Immature natural killer cell (primary cell): ENCODE results near the gene COG7. TPM values are rescaled to one million over a fixed set of nuclear protein-coding genes. Genes with fewer than 3 reads are reported as not detected.
"Not testable (repeated sequence)": the region's sequence is repeated elsewhere in the genome, so short reads cannot be mapped to it uniquely, and the experiment has no call there.

Source experiments
- DNase-seq, 3 donors: peaks; one replicate each; pipeline ENCODE4 v3.0.0; 2022; ENCODE audit warnings: mixed read lengths in 1 of 3
- H3K27ac Mint-ChIP-seq, 6 donors: one replicate each; pipeline ENCODE4 v1.8.0; 2020; ENCODE audit warnings: mixed read lengths in 6 of 6, mild to moderate bottlenecking in 5 of 6, inconsistent platforms in 4 of 6, moderate library complexity in 3 of 6
- H3K27me3 Mint-ChIP-seq, 3 donors: one replicate each; pipeline ENCODE4 v1.8.0; 2020 to 2021; ENCODE audit warnings: low read depth in 3 of 3, mild to moderate bottlenecking in 3 of 3, mixed read lengths in 3 of 3, moderate library complexity in 3 of 3, inconsistent platforms in 1 of 3
- H3K36me3 Mint-ChIP-seq, 3 donors: one replicate each; pipeline ENCODE4 v1.8.0; 2020; ENCODE audit warnings: mixed read lengths in 3 of 3, inconsistent platforms in 2 of 3, mild to moderate bottlenecking in 2 of 3
- H3K4me1 Mint-ChIP-seq, 2 donors: one replicate each; pipeline ENCODE4 v1.8.0; 2020; ENCODE audit warnings: inconsistent platforms in 2 of 2, mild to moderate bottlenecking in 2 of 2, mixed read lengths in 2 of 2, moderate library complexity in 1 of 2
- H3K4me3 Mint-ChIP-seq, 5 donors: one replicate each; pipeline ENCODE4 v1.8.0; 2020; ENCODE audit warnings: mild to moderate bottlenecking in 5 of 5, mixed read lengths in 5 of 5, inconsistent platforms in 3 of 5, moderate library complexity in 3 of 5
- H3K9me3 Mint-ChIP-seq, 6 donors: one replicate each; pipeline ENCODE4 v1.8.0; 2020; ENCODE audit warnings: mild to moderate bottlenecking in 6 of 6, mixed read lengths in 6 of 6, inconsistent platforms in 4 of 6, moderate library complexity in 3 of 6
- polyA plus RNA-seq, 3 donors: library from polyadenylated mRNA; unstranded; fragments of 300-500 nt; fragmentation: Illumina TruSeq; gene quantifications; one replicate each; pipeline ENCODE4 v1.2.3, GENCODE V29; 2021

Gene COG7
- polyA plus RNA-seq, 3 donors from 2014 or later, result 9.5 to 21.7 (median 12.0) TPM

- H3K36me3 Mint-ChIP-seq, result peaks cover 14 to 34% (median 23%) of the 10 kb centered on the region in 3 donors
- H3K9me3 Mint-ChIP-seq, result no peaks in the 10 kb centered on the region
- no peaks in the 10 kb centered on the region for H3K4me1 Mint-ChIP-seq
- no peaks in the 10 kb centered on the region for H3K27me3 Mint-ChIP-seq
- no peak overlapping the region for H3K4me3 Mint-ChIP-seq
- H3K27ac Mint-ChIP-seq, result no peak overlapping the region
- DNase-seq, result no peak
Observed at GRCh38 chr16:23420011-23420410, 33.0 kb downstream of the COG7 start.

GRCh38 chr16:23416816-23417215 is 36.2 kb downstream of the COG7 start:
- H3K27ac Mint-ChIP-seq, result no peak overlapping the region
- no peak for DNase-seq
- H3K9me3 Mint-ChIP-seq, result no peaks in the 10 kb centered on the region
- no peaks in the 10 kb centered on the region for H3K27me3 Mint-ChIP-seq
- H3K4me1 Mint-ChIP-seq, result no peaks in the 10 kb centered on the region
- H3K4me3 Mint-ChIP-seq, result no peak overlapping the region
- peaks cover 12 to 35% (median 28%) of the 10 kb centered on the region in 3 donors for H3K36me3 Mint-ChIP-seq

- no peaks in the 10 kb centered on the region for H3K4me1 Mint-ChIP-seq
- H3K27ac Mint-ChIP-seq, result no peak overlapping the region
- no peaks in the 10 kb centered on the region for H3K27me3 Mint-ChIP-seq
- no peak overlapping the region for H3K4me3 Mint-ChIP-seq
- no peak for DNase-seq
- no peaks in the 10 kb centered on the region for H3K9me3 Mint-ChIP-seq
- H3K36me3 Mint-ChIP-seq, result peaks cover 17 to 45% (median 32%) of the 10 kb centered on the region in 3 donors
Observed at GRCh38 chr16:23414731-23415130, 38.3 kb downstream of the COG7 start.

- H3K27ac Mint-ChIP-seq, result no peak overlapping the region
- DNase-seq, result no peak
- H3K27me3 Mint-ChIP-seq, result no peaks in the 10 kb centered on the region
- no peaks in the 10 kb centered on the region for H3K9me3 Mint-ChIP-seq
- H3K4me1 Mint-ChIP-seq, result no peaks in the 10 kb centered on the region
- peaks cover 25 to 53% (median 34%) of the 10 kb centered on the region in 3 donors for H3K36me3 Mint-ChIP-seq
- no peak overlapping the region for H3K4me3 Mint-ChIP-seq
Observed at GRCh38 chr16:23410176-23410575, 42.8 kb downstream of the COG7 start.

GRCh38 chr16:23409522-23409921 is 43.5 kb downstream of the COG7 start:
- peak overlapping the region in 1 of 6 donors; percentile 31 for H3K27ac Mint-ChIP-seq
- DNase-seq, result no peak
- H3K27me3 Mint-ChIP-seq, result no peaks in the 10 kb centered on the region
- no peaks in the 10 kb centered on the region for H3K4me1 Mint-ChIP-seq
- H3K9me3 Mint-ChIP-seq, result no peaks in the 10 kb centered on the region
- peaks cover 25 to 53% (median 34%) of the 10 kb centered on the region in 3 donors for H3K36me3 Mint-ChIP-seq
- H3K4me3 Mint-ChIP-seq, result no peak overlapping the region

GRCh38 chr16:23408823-23409298 is 44.1 kb downstream of the COG7 start:
- no peaks in the 10 kb centered on the region for H3K4me1 Mint-ChIP-seq
- no peak overlapping the region for H3K4me3 Mint-ChIP-seq
- H3K9me3 Mint-ChIP-seq, result no peaks in the 10 kb centered on the region

DNA sequence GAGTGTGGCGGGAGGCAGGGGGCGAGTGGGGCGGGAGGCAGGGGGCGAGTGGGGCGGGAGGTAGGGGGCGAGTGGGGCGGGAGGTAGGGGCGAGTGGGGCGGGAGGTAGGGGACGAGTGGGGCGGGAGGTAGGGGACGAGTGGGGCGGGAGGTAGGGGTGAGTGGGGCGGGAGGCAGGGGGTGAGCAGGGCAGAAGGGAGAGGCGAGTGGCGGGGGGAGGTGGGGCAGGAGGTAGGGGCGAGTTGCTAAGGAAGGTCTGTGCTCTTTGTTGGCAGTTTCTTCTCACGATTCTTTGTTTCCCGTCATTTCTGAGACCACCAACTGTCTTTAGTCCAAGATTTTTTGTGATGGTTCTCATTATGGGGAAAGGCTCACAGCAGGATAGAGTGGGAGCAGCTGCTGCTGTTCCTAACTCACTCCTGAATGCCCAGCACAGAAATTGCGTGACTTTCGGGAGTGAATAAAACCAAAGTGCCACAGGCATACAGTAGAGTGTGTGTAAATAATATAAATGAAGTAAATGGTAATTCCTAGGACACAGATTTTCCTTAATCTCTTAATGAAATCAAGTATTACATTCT is 44.7 kb downstream of the COG7 start:
- Mint-ChIP-seq H3K36me3 (peaks cover 27 to 52% (median 37%) of the 10 kb centered on the region in 3 donors), H3K4me3 (no peak overlapping the region), H3K27ac (no peak overlapping the region)

More at GRCh38 chr16:23408823-23409298, 44.1 kb downstream of the COG7 start:
- no peaks in the 10 kb centered on the region for H3K27me3 Mint-ChIP-seq
- no peak overlapping the region for H3K27ac Mint-ChIP-seq
- peaks cover 28 to 56% (median 38%) of the 10 kb centered on the region in 3 donors for H3K36me3 Mint-ChIP-seq
- DNase-seq, result no peak

DNA sequence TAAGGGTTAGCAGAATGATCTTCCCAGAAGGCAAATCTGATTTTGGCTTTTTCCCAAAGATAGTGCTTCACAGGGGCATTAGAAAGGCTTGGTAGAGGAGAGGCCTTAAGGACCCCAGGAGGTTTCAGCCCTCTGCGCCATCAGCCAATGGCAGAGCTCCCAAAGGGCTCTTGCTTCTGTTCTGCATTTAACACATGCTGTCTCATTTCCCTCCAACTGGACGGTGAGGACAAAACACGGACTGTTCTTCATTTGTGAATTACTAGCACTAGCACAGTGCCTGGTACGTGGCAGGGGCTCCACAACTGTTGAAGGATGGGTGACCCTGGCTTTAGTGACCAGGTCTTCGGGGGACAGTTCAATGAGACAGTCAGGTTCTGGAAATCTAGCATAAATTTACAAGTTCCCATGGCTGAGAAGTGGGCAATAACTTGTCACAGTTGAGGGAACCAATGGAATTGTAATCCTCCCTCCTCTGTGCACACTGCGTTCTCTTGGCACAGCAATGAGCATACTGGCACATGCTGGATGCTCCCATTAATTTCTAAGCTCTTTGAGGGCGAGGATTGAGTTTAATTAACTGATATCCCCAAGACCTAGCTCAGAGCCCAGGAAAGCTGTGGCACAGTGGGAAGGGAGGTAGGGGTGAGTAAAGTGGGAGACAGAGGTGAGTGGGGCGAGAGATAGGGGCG is 45.4 kb downstream of the COG7 start:
- H3K27ac Mint-ChIP-seq, result no peak overlapping the region
- no peaks in the 10 kb centered on the region for H3K9me3 Mint-ChIP-seq
- H3K27me3 Mint-ChIP-seq, result no peaks in the 10 kb centered on the region
- no peak for DNase-seq
- peaks cover 29 to 57% (median 39%) of the 10 kb centered on the region in 3 donors for H3K36me3 Mint-ChIP-seq
- H3K4me1 Mint-ChIP-seq, result no peaks in the 10 kb centered on the region
- no peak overlapping the region for H3K4me3 Mint-ChIP-seq

More for the DNA sequence above, 44.7 kb downstream of the COG7 start:
- Mint-ChIP-seq H3K27me3 (no peaks in the 10 kb centered on the region), H3K4me1 (no peaks in the 10 kb centered on the region), H3K9me3 (no peaks in the 10 kb centered on the region)
- no peak for DNase-seq

GRCh38 chr16:23406546-23407240 is 46.3 kb downstream of the COG7 start:
- H3K27ac Mint-ChIP-seq, result peak overlapping the region in 1 of 6 donors; percentile 20
- no peaks in the 10 kb centered on the region for H3K9me3 Mint-ChIP-seq
- no peak overlapping the region for H3K4me3 Mint-ChIP-seq
- no peaks in the 10 kb centered on the region for H3K27me3 Mint-ChIP-seq
- peaks cover 32 to 60% (median 42%) of the 10 kb centered on the region in 3 donors for H3K36me3 Mint-ChIP-seq
- no peaks in the 10 kb centered on the region for H3K4me1 Mint-ChIP-seq
- DNase-seq, result no peak

DNA sequence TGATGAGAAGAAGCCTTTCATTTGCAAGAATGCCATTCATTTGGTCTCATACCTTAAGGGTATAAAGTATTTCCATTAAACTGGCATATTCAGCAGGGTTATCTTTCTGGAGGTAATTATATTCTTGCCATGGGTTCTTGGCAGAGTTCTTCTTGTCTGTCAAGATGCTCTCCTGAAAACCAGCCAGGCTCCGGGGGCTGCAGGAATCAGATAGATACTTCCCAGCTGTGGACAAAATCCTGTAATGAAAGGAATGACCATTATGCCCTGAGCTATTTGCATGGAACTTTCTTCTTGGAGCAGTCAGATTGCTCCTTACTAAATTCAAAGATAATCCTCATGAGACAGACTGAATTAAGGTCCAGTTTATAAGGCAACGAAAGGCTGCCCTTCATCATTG is 47.0 kb downstream of the COG7 start:
- Mint-ChIP-seq H3K36me3 (peaks cover 38 to 60% (median 44%) of the 10 kb centered on the region in 3 donors), H3K27me3 (no peaks in the 10 kb centered on the region), H3K27ac (no peak overlapping the region), H3K4me1 (no peaks in the 10 kb centered on the region), H3K9me3 (no peaks in the 10 kb centered on the region), H3K4me3 (no peak overlapping the region)
- no peak for DNase-seq

GRCh38 chr16:23403547-23403946 is 49.4 kb downstream of the COG7 start:
- H3K27ac Mint-ChIP-seq, result no peak overlapping the region
- peaks cover 0 to 2% (median 0%) of the 10 kb centered on the region in 3 donors for H3K27me3 Mint-ChIP-seq
- H3K9me3 Mint-ChIP-seq, result no peaks in the 10 kb centered on the region
- H3K4me1 Mint-ChIP-seq, result no peaks in the 10 kb centered on the region
- no peak for DNase-seq
- peaks cover 41 to 61% (median 50%) of the 10 kb centered on the region in 3 donors for H3K36me3 Mint-ChIP-seq
- H3K4me3 Mint-ChIP-seq, result no peak overlapping the region

DNA sequence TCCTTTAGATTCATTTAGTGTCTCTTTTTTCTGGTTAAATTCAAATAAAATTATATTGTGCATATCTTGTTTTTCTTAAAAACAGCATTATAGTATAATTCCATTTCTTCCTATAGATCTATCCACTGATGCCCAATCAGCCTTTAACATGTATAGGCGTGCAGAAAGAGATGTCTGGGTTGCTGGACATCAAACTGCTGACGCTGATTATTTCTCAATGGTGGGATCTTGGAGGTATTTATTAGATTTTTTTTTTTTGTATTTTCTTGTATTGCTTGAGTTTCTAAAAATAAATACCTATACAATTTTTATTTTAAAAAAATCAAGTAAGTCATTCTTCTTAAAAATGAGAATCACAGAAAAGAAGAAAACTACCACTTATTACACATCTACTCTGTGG is 50.9 kb downstream of the COG7 start:
- no peak for DNase-seq
- no peaks in the 10 kb centered on the region for H3K9me3 Mint-ChIP-seq
- no peak overlapping the region for H3K4me3 Mint-ChIP-seq
- no peaks in the 10 kb centered on the region for H3K4me1 Mint-ChIP-seq
- H3K27me3 Mint-ChIP-seq, result peaks cover 0 to 2% (median 0%) of the 10 kb centered on the region in 3 donors
- H3K36me3 Mint-ChIP-seq, result peaks cover 47 to 61% (median 53%) of the 10 kb centered on the region in 3 donors
- no peak overlapping the region for H3K27ac Mint-ChIP-seq

DNA sequence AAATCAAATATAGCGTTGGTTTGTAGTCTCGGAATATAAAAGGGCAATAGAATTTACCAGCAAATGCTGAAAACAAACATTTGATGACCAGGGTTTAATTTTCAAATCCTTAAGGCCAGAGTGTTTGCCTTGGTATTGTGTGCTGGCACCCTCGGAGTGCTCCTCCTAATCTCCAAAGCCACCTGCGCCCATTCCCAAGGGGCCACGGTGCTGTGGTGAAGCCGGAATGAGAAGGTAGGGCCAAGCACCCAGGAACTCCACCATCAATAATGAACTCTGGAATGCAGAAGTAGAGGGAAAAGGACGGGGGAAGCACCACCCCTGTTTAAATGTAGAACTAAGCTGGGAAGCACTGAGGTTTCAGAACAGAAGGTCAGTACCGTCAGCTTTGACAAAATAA is 51.9 kb downstream of the COG7 start:
- no peak overlapping the region for H3K27ac Mint-ChIP-seq
- no peaks in the 10 kb centered on the region for H3K4me1 Mint-ChIP-seq
- no peak overlapping the region for H3K4me3 Mint-ChIP-seq
- peaks cover 0 to 2% (median 0%) of the 10 kb centered on the region in 3 donors for H3K27me3 Mint-ChIP-seq
- peaks cover 47 to 58% (median 54%) of the 10 kb centered on the region in 3 donors for H3K36me3 Mint-ChIP-seq
- no peaks in the 10 kb centered on the region for H3K9me3 Mint-ChIP-seq
- DNase-seq, result no peak

DNA sequence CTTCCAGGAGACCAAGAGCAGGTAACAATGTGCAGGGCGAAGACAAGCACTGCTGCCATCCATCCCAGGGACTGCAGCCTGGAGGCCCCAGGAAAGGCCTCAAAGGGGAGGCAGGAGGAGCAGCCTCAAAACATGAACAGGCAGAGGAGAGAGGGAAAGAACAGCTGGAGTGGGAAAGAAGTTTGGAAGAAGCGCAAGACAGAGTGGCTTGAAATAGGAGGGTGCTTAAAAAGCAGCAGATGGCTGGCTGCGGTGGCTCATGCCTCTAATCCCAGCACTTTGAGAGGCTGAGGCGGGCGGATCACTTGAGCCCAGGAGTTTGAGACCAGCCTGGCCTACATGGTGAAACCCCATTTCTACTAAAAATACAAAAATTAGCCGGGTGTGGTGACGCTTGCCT is 52.5 kb downstream of the COG7 start:
- H3K27ac Mint-ChIP-seq, H3K9me3 Mint-ChIP-seq, DNase-seq, H3K4me1 Mint-ChIP-seq, H3K4me3 Mint-ChIP-seq, H3K27me3 Mint-ChIP-seq: not testable (repeated sequence)
- peaks cover 48 to 57% (median 57%) of the 10 kb centered on the region in 3 donors for H3K36me3 Mint-ChIP-seq
